HL-60 (cell line): ENCODE measurements around the gene RAB40B.

Experiments used
- DNase-seq, 2 experiments: peaks; one replicate each; pipeline ENCODE4 v3.0.0-alpha.2; 2010 to 2020; ENCODE audit warnings: low read depth in 1 of 2, low spot score in 1 of 2
- H3K27ac ChIP-seq: fragments of 250-450 bp; sonication (Bioruptor Pico); replicated peaks from 2 replicates; pipeline ENCODE4 v1.5.1; 2020; ENCODE audit warnings: mild to moderate bottlenecking, moderate library complexity
- H3K27me3 ChIP-seq: fragments of 250-450 bp; sonication (Bioruptor Pico); 2 replicates; pipeline ENCODE4 v1.5.1; 2021; ENCODE audit warnings: mild to moderate bottlenecking, moderate library complexity; ENCODE audit not compliant: insufficient read depth, poor library complexity, severe bottlenecking
- H3K4me3 ChIP-seq: replicated peaks from 2 replicates; pipeline ENCODE4 v1.5.1; 2011; ENCODE audit warnings: mild to moderate bottlenecking, control low read depth, low read length; ENCODE audit not compliant: insufficient read depth
- CTCF ChIP-seq: IDR thresholded peaks from one replicate; pipeline ENCODE4 v1.5.1; 2011; ENCODE audit warnings: low read length, control low read depth, inconsistent platforms; ENCODE audit not compliant: insufficient read depth
- GABPA ChIP-seq: IDR thresholded peaks from 2 replicates; pipeline ENCODE4 v1.6.1; 2012; ENCODE audit warnings: low read depth
- POLR2AphosphoS5 ChIP-seq: IDR thresholded peaks from 2 replicates; pipeline ENCODE4 v1.6.1; 2012; ENCODE audit warnings: low read depth
- REST ChIP-seq: IDR thresholded peaks from 2 replicates; pipeline ENCODE4 v1.6.1; 2012; ENCODE audit warnings: low read depth; ENCODE audit not compliant: insufficient replicate concordance
- SPI1 ChIP-seq: IDR thresholded peaks from 2 replicates; pipeline ENCODE4 v1.6.1; 2012; ENCODE audit warnings: low read depth, mild to moderate bottlenecking, borderline replicate concordance

RAB40B gene

DNA sequence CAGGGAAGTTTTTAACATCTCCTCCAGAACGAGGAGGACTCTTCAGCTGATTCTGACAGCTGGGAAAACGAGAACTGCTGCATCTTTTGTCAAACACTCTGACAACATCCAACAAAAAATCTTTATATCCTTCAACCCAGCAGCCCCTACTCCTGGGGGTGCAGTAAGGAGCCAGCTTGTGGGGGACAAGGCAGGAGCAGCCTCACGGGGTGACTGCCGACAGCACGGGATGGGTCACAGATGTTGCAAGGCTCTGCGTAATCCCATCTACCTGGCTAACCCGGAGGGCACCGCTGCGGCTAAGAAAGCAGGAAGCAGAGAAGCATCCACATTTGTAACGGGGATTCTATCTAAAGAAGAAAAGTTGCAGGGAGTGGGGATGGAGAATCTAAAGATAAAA, 78.9 kb downstream of the RAB40B start:
- Histone ChIP-seq H3K27ac (no peak overlapping the region), H3K4me3 (no peak overlapping the region), H3K27me3 (no peaks in the 10 kb centered on the region)
- TF ChIP-seq REST (no peak), GABPA (no peak), CTCF (no peak), SPI1 (no peak), POLR2AphosphoS5 (no peak)
- no peak for DNase-seq

DNA sequence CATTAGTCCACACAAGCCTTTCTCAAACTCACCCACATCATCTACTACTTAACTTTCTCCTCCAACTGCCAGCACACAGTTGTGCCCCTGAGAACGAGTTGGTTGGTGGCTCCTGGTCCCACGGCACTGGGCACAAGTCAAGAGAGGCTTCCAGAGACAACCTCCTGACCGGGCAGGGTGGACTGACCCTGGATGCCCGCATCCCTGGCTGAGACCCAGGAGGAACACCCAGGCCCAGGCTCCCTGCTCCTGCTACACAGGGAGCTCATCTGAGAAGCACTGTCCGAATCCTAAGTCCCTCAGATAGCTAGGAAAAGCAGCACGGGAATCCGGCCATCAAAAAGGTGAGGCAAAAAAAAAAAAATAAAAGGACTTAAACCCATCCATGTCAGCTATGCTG, 79.3 kb downstream of the RAB40B start:
- H3K27ac ChIP-seq, result no peak overlapping the region
- no peak for DNase-seq
- TF ChIP-seq REST, result no peak
- TF ChIP-seq CTCF, result no peak
- no peak for TF ChIP-seq POLR2AphosphoS5
- TF ChIP-seq GABPA, result no peak
- no peak for TF ChIP-seq SPI1

GRCh38 chr17:82616021-82616711, 82.3 kb downstream of the RAB40B start:
- H3K27ac ChIP-seq, result no peak overlapping the region
- no peak for DNase-seq
- no peak overlapping the region for H3K4me3 ChIP-seq
- no peaks in the 10 kb centered on the region for H3K27me3 ChIP-seq
- TF ChIP-seq REST (no peak), CTCF (no peak), SPI1 (no peak), GABPA (no peak)

More for the DNA sequence above, 79.3 kb downstream of the RAB40B start:
- H3K27me3 ChIP-seq, result no peaks in the 10 kb centered on the region
- H3K4me3 ChIP-seq, result no peak overlapping the region
